H9 (cell line): Measurements from ENCODE around the gene MCAM. TPM values are rescaled to one million over a fixed set of nuclear protein-coding genes. Genes with fewer than 3 reads are reported as not detected.

ENCODE experiments used
- DNase-seq: peaks from one replicate; pipeline ENCODE4 v3.0.0-alpha.2; 2017
- H2AFZ ChIP-seq: one replicate; pipeline ENCODE4 v1.6.1; 2013; ENCODE audit warnings: mild to moderate bottlenecking, low read length, control low read depth, moderate library complexity
- H2AK5ac ChIP-seq: 2 replicates; pipeline ENCODE4 v1.6.1; 2013; ENCODE audit warnings: low read length, control low read depth, mixed read lengths; ENCODE audit not compliant: insufficient read length
- H2BK120ac ChIP-seq: one replicate; pipeline ENCODE4 v1.6.1; 2013; ENCODE audit warnings: low read depth, mild to moderate bottlenecking, low read length, control low read depth, inconsistent platforms; ENCODE audit not compliant: poor library complexity, severe bottlenecking
- H2BK12ac ChIP-seq: 2 replicates; pipeline ENCODE4 v1.6.1; 2013; ENCODE audit warnings: low read length, control low read depth, mixed read lengths, low read depth; ENCODE audit not compliant: insufficient read length
- H2BK15ac ChIP-seq: 2 replicates; pipeline ENCODE4 v1.6.1; 2013; ENCODE audit warnings: low read depth, low read length, control low read depth
- H2BK20ac ChIP-seq: one replicate; pipeline ENCODE4 v1.6.1; 2013; ENCODE audit warnings: low read depth, mild to moderate bottlenecking, low read length, control low read depth, inconsistent platforms; ENCODE audit not compliant: poor library complexity, severe bottlenecking
- H2BK5ac ChIP-seq: 2 replicates; pipeline ENCODE4 v1.6.1; 2013; ENCODE audit warnings: low read length, control low read depth, mixed read lengths; ENCODE audit not compliant: insufficient read length
- H3K14ac ChIP-seq: 2 replicates; pipeline ENCODE4 v1.6.1; 2013; ENCODE audit warnings: low read length, control low read depth; ENCODE audit not compliant: insufficient read depth
- H3K18ac ChIP-seq: 2 replicates; pipeline ENCODE4 v1.6.1; 2013; ENCODE audit warnings: low read depth, mild to moderate bottlenecking, mixed read lengths, low read length, control low read depth; ENCODE audit not compliant: insufficient read length
- H3K23ac ChIP-seq: 2 replicates; pipeline ENCODE4 v1.6.1; 2013; ENCODE audit warnings: low read length, control low read depth, mixed read lengths, low read depth; ENCODE audit not compliant: insufficient read length
- H3K23me2 ChIP-seq: 2 replicates; pipeline ENCODE4 v1.6.1; 2013; ENCODE audit warnings: low read depth, mild to moderate bottlenecking, mixed read lengths, low read length, control low read depth; ENCODE audit not compliant: insufficient read length, poor library complexity, severe bottlenecking
- H3K27ac ChIP-seq: 2 replicates; pipeline ENCODE4 v1.5.1; 2013; ENCODE audit warnings: low read length, control low read depth, mixed read lengths, low read depth; ENCODE audit not compliant: insufficient read length
- H3K27me3 ChIP-seq: 2 replicates; pipeline ENCODE4 v1.6.1; 2013; ENCODE audit warnings: low read length, control low read depth, inconsistent platforms; ENCODE audit not compliant: insufficient read depth
- H3K4ac ChIP-seq: 2 replicates; pipeline ENCODE4 v1.6.1; 2013; ENCODE audit warnings: low read depth, mild to moderate bottlenecking, control low read depth, inconsistent platforms, low read length, moderate library complexity
- H3K4me1 ChIP-seq: 2 replicates; pipeline ENCODE4 v1.6.1; 2013; ENCODE audit warnings: low read length, control low read depth, inconsistent platforms; ENCODE audit not compliant: insufficient read depth
- H3K4me2 ChIP-seq: 2 replicates; pipeline ENCODE4 v1.6.1; 2013; ENCODE audit warnings: low read length, control low read depth, mixed read lengths; ENCODE audit not compliant: insufficient read length, insufficient read depth
- H3K56ac ChIP-seq: 2 replicates; pipeline ENCODE4 v1.6.1; 2013; ENCODE audit warnings: low read depth, mild to moderate bottlenecking, mixed read lengths, low read length, control low read depth; ENCODE audit not compliant: insufficient read length
- H3K79me1 ChIP-seq: 2 replicates; pipeline ENCODE4 v1.6.1; 2013; ENCODE audit warnings: low read depth, mild to moderate bottlenecking, moderate library complexity, low read length, control low read depth, inconsistent platforms; ENCODE audit not compliant: insufficient read depth, poor library complexity, severe bottlenecking
- H3K79me2 ChIP-seq: 2 replicates; pipeline ENCODE4 v1.6.1; 2013; ENCODE audit warnings: low read length, control low read depth, inconsistent platforms; ENCODE audit not compliant: insufficient read depth
- H3K9ac ChIP-seq: 2 replicates; pipeline ENCODE4 v1.6.1; 2013; ENCODE audit warnings: low read length, control low read depth, mixed read lengths; ENCODE audit not compliant: insufficient read length; ENCODE audit errors: extremely low read depth
- H3K9me3 ChIP-seq: one replicate; pipeline ENCODE4 v1.6.1; 2013; ENCODE audit warnings: low read depth, low read length, inconsistent platforms; ENCODE audit not compliant: control insufficient read depth
- H3T11ph ChIP-seq: one replicate; pipeline ENCODE4 v1.6.1; 2013; ENCODE audit warnings: mild to moderate bottlenecking, low read length, control low read depth, inconsistent platforms
- H4K20me1 ChIP-seq: one replicate; pipeline ENCODE4 v1.6.1; 2013; ENCODE audit not compliant: control insufficient read depth, insufficient read length, insufficient read depth
- H4K5ac ChIP-seq: 2 replicates; pipeline ENCODE4 v1.6.1; 2013; ENCODE audit warnings: low read depth, mild to moderate bottlenecking, mixed read lengths, low read length, control low read depth; ENCODE audit not compliant: insufficient read length
- H4K8ac ChIP-seq: replicated peaks from 2 replicates; pipeline ENCODE4 v1.6.1; 2013; ENCODE audit warnings: low read length, control low read depth, mixed read lengths, low read depth; ENCODE audit not compliant: insufficient read length
- H4K91ac ChIP-seq: 2 replicates; pipeline ENCODE4 v1.6.1; 2013; ENCODE audit warnings: low read depth, mild to moderate bottlenecking, moderate library complexity, mixed read lengths, low read length, control low read depth; ENCODE audit not compliant: insufficient read length
- H3K27ac Mint-ChIP-seq, 3 experiments: 2 replicates in 2 of 3; 3 replicates in 1 of 3; pipeline ENCODE4 v1.8.0; 2020 to 2021; ENCODE audit warnings: mixed read lengths in 3 of 3, mild to moderate bottlenecking in 1 of 3, moderate library complexity in 1 of 3
- H3K27me3 Mint-ChIP-seq: 2 replicates; pipeline ENCODE4 v1.8.0; 2021; ENCODE audit warnings: low read depth, mild to moderate bottlenecking, moderate library complexity, mixed read lengths
- H3K36me3 Mint-ChIP-seq, 3 experiments: 2 replicates in 2 of 3; 3 replicates in 1 of 3; pipeline ENCODE4 v1.8.0; 2020 to 2021; ENCODE audit warnings: low read depth in 3 of 3, mixed read lengths in 3 of 3; ENCODE audit not compliant: insufficient read depth in 1 of 3
- H3K4me1 Mint-ChIP-seq, 2 experiments: 2 replicates each; pipeline ENCODE4 v1.8.0; 2020; ENCODE audit warnings: mixed read lengths in 2 of 2
- H3K4me3 Mint-ChIP-seq, 2 experiments: 2 replicates in 1 of 2; 3 replicates in 1 of 2; pipeline ENCODE4 v1.8.0; 2020 to 2021; ENCODE audit warnings: mild to moderate bottlenecking in 2 of 2, mixed read lengths in 2 of 2, moderate library complexity in 1 of 2
- H3K9me3 Mint-ChIP-seq, 2 experiments: 2 replicates in 1 of 2; 3 replicates in 1 of 2; pipeline ENCODE4 v1.8.0; 2020; ENCODE audit warnings: mild to moderate bottlenecking in 2 of 2, mixed read lengths in 2 of 2, moderate library complexity in 1 of 2
- CTCF ChIP-seq: fragments of 200-600 bp; sonication (generic); conservative IDR thresholded peaks from 3 replicates; pipeline ENCODE4 v1.8.0; 2021; ENCODE audit warnings: antibody characterized with exemption, mild to moderate bottlenecking
- whole genome bisulfite sequencing: extraction: QIAGEN DNeasy Blood & Tissue Kit; methylation state at CpG from one replicate; pipeline ENCODE4 v1.1.7; 2013; ENCODE audit warnings: missing lambda C conversion rate, low lambda C conversion rate, mixed read lengths; ENCODE audit not compliant: insufficient read length; ENCODE audit errors: extremely low coverage; 5-methylcytosine and 5-hydroxymethylcytosine counted together
- total RNA-seq: library from RNA; stranded (reverse); gene quantifications from 2 replicates; pipeline ENCODE4 v1.2.1, GENCODE V29; 2021

MCAM gene
- total RNA-seq, 1 experiment from 2014 or later = 21.5 TPM

GRCh38 chr11:119322360-119322739, 5.4 kb upstream of the MCAM start:
- Histone ChIP-seq H3K14ac (no peak overlapping the region), H4K91ac (no peak overlapping the region), H3K56ac (no peak overlapping the region), H2BK12ac (no peak overlapping the region), H2BK20ac (no peak overlapping the region), H3K23ac (no peak overlapping the region), H3T11ph (no peak overlapping the region), H3K79me2 (no peaks in the 10 kb centered on the region), H4K5ac (no peak overlapping the region), H2AK5ac (no peak overlapping the region), H4K8ac (no peak overlapping the region), H3K4me1 (peaks cover 15% of the 10 kb centered on the region; the same call in 1 of the 2 replicates), H3K4me2 (no peak overlapping the region), H4K20me1 (no peaks in the 10 kb centered on the region), H3K4ac (no peak overlapping the region), H3K9ac (no peak overlapping the region), H2BK120ac (no peak overlapping the region), H3K27me3 (no peaks in the 10 kb centered on the region), H2AFZ (no peak overlapping the region), H2BK5ac (no peak overlapping the region), H3K79me1 (no peaks in the 10 kb centered on the region), H3K27ac (no peak overlapping the region), H2BK15ac (no peak overlapping the region), H3K23me2 (peaks cover 13% of the 10 kb centered on the region), H3K18ac (no peak overlapping the region), H3K9me3 (no peaks in the 10 kb centered on the region)
- WGBS = no CpG with 5 or more reads among the region's 6 CpGs
- Mint-ChIP-seq H3K4me3 (no peak overlapping the region), H3K9me3 (no peaks in the 10 kb centered on the region; a peak in 1 of 5 replicates), H3K27ac (no peak overlapping the region), H3K27me3 (peaks cover 9% of the 10 kb centered on the region), H3K4me1 (peaks cover 40 to 43% of the 10 kb centered on the region in 2 experiments), H3K36me3 (no peaks in the 10 kb centered on the region)
- no peak for TF ChIP-seq CTCF
- no peak for DNase-seq
